ENCODE data around the gene NRN1L. TPM values are rescaled to one million over a fixed set of nuclear protein-coding genes. Genes with fewer than 3 reads are reported as not detected.

NRN1L gene
- total and polyA plus RNA-seq, 2 donors (not counting 3 experiments of a cell fraction or from before 2014, with no cell fraction given), result 0.37 TPM; not detected in 1

- Histone ChIP-seq H3K9me3 (replicated peaks; ENCODE audit: control insufficient read depth, insufficient read depth, low read length) (no peaks in the 10 kb centered on the region), H3K4me3 (replicated peaks in 1 of 3; ENCODE audit: insufficient read depth in 1 of 3, low read depth in 1 of 3, low read length in 3 of 3) (no peak overlapping the region), H3K79me2 (ENCODE audit: control insufficient read depth, insufficient read depth, low read length) (no peaks in the 10 kb centered on the region), H3K36me3 (ENCODE audit: control insufficient read depth in 2 of 2, extremely low read depth in 1 of 2, insufficient read depth in 2 of 2, low read length in 2 of 2) (peaks cover 10 to 75% of the 10 kb centered on the region in 2 experiments), H3K9me1 (replicated peaks; ENCODE audit: control insufficient read depth, extremely low read depth, insufficient read depth, low read length) (no peaks in the 10 kb centered on the region), H3K27me3 (ENCODE audit: control insufficient read depth in 2 of 2, insufficient read depth in 2 of 2, low read length in 2 of 2) (no peaks in the 10 kb centered on the region), H3K4me2 (ENCODE audit: insufficient read depth, low read length) (no peak overlapping the region), H3K4me1 (ENCODE audit: control insufficient read depth, extremely low read depth, insufficient read depth, low read length) (no peaks in the 10 kb centered on the region), H3K27ac (ENCODE audit: insufficient read depth, low read depth, low read length) (no peak overlapping the region), H3K9ac (replicated peaks; ENCODE audit: extremely low read depth, insufficient read depth, low read length) (no peak overlapping the region), H2AFZ (ENCODE audit: low read depth, low read length) (no peak overlapping the region), H4K20me1 (replicated peaks; ENCODE audit: control insufficient read depth, extremely low read depth, insufficient read depth, low read length) (no peaks in the 10 kb centered on the region)
- ChIA-PET CTCF (interaction anchor here (0.7 to 5.4 kb wide), 34 partner anchors 9 to 362 kb away, joined by 3 to 106 read pairs (median 6); partner anchors contain the start of genes CTRL, EDC4, NUTF2 and PSKH1), POLR2A (no interaction called here)
- intact Hi-C loops (cut with micrococcal nuclease), result loop anchor here (1.0 to 5.0 kb wide), 3 partner anchors 45 to 179 kb away; no protein-coding TSS in a partner anchor
- no peak for DNase-seq (ENCODE audit: low read depth, low spot score)
- BruUV-seq (replicated peaks), result no TSS peak
- dilution Hi-C loops (cut with MboI; ENCODE audit: extremely low pct_ligation_motif_present, low sequenced_read_pairs), result no loop called here
- TF ChIP-seq JUN (IDR thresholded peaks at IDR 0.05; ENCODE audit: borderline replicate concordance, insufficient read depth, insufficient read length, low read depth) (no peak), MAX (IDR thresholded peaks at IDR 0.05; ENCODE audit: insufficient read depth, insufficient read length) (no peak), FOS (IDR thresholded peaks at IDR 0.05; ENCODE audit: borderline replicate concordance, insufficient read depth, low read length) (no peak), EZH2 (IDR thresholded peaks at IDR 0.05; ENCODE audit: borderline replicate concordance, low read depth, low read length, severe bottlenecking) (no peak), POLR2A (IDR thresholded peaks at IDR 0.05; ENCODE audit: low read depth, low read length) (no peak), GATA2 (IDR thresholded peaks at IDR 0.05; ENCODE audit: insufficient read depth, insufficient read length, low read depth, low read length) (no peak), POLR2AphosphoS5 (IDR thresholded peaks at IDR 0.05; ENCODE audit: insufficient read depth, low read depth, low read length) (no peak), CTCF (IDR thresholded peaks at IDR 0.05; ENCODE audit: extremely low read depth in 1 of 2, insufficient read depth in 1 of 2, low read depth in 1 of 2, low read length in 2 of 2) (no peak), MYC (IDR thresholded peaks at IDR 0.05; ENCODE audit: low read depth, low read length) (no peak)
- no peak for FAIRE-seq
These were observed 1.4 kb upstream of the NRN1L start for GRCh38 chr16:67883146-67883871.
